Skeletal muscle satellite cell (primary cell): Measurements from ENCODE around the gene DSP.

Source experiments
- H3K27me3 ChIP-seq: 2 replicates; pipeline ENCODE4 v1.7.0; 2013; ENCODE audit warnings: low read length; ENCODE audit not compliant: control insufficient read depth, insufficient read depth
- H3K36me3 ChIP-seq: 2 replicates; pipeline ENCODE4 v1.7.0; 2013; ENCODE audit warnings: mild to moderate bottlenecking, control low read depth, low read length; ENCODE audit not compliant: insufficient read depth
- H3K4me1 ChIP-seq: 2 replicates; pipeline ENCODE4 v1.7.0; 2013; ENCODE audit warnings: low read length; ENCODE audit not compliant: control insufficient read depth, insufficient read depth
- H3K4me2 ChIP-seq: 2 replicates; pipeline ENCODE4 v1.7.0; 2013; ENCODE audit warnings: mild to moderate bottlenecking, low read length
- H3K4me3 ChIP-seq: 2 replicates; pipeline ENCODE4 v1.7.0; 2013; ENCODE audit warnings: low read length
- H3K9ac ChIP-seq: 2 replicates; pipeline ENCODE4 v1.7.0; 2013; ENCODE audit warnings: mild to moderate bottlenecking, low read depth, low read length, moderate library complexity
- H3K9me3 ChIP-seq: replicated peaks from 2 replicates; pipeline ENCODE4 v1.7.0; 2013; ENCODE audit warnings: mild to moderate bottlenecking, control low read depth, low read length

DSP gene

DNA sequence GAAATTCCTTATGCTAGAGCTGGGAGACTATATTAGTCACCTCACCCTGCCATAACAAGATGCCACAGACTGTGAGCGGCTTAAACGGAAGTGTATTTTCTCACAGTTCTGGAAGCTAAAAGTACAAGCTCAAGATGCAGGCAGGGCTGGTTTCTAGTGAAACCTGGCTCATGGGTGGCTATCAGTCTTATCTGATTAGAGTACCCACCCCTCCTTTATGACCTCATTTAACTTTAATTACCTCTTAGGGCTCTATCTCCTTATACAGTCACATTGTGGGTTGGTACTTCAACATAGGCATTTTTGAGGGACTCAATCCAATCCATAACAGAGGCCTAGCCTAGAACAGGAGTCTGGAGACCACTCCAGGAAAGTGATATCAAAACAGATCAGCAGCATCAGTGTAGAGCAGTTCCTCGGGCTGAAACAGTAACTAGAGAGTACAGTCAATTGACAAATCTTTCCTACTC lies 46.2 kb downstream of the DSP start:
- no peak overlapping the region for H3K9ac ChIP-seq

GRCh38 chr6:7588506-7588905 lies 47.0 kb downstream of the DSP start:
- Histone ChIP-seq H3K27me3 (no peaks in the 10 kb centered on the region), H3K36me3 (peaks cover 11% of the 10 kb centered on the region), H3K4me3 (no peak overlapping the region), H3K9me3 (no peaks in the 10 kb centered on the region), H3K4me1 (peaks cover 21% of the 10 kb centered on the region), H3K9ac (no peak overlapping the region), H3K4me2 (no peak overlapping the region)

More for the DNA sequence above, 46.2 kb downstream of the DSP start:
- no peak overlapping the region for H3K4me2 ChIP-seq
- H3K4me3 ChIP-seq = no peak overlapping the region
- H3K4me1 ChIP-seq = peaks cover 21% of the 10 kb centered on the region
- peaks cover 17% of the 10 kb centered on the region for H3K36me3 ChIP-seq
- H3K27me3 ChIP-seq = no peaks in the 10 kb centered on the region
- no peaks in the 10 kb centered on the region for H3K9me3 ChIP-seq

- peak overlapping the region; percentile 91 for H3K9ac ChIP-seq
- H3K4me3 ChIP-seq = peak overlapping the region; percentile 93
- H3K9me3 ChIP-seq = no peaks in the 10 kb centered on the region
Observed at GRCh38 chr6:7589221-7589620, 47.8 kb downstream of the DSP start.

DNA sequence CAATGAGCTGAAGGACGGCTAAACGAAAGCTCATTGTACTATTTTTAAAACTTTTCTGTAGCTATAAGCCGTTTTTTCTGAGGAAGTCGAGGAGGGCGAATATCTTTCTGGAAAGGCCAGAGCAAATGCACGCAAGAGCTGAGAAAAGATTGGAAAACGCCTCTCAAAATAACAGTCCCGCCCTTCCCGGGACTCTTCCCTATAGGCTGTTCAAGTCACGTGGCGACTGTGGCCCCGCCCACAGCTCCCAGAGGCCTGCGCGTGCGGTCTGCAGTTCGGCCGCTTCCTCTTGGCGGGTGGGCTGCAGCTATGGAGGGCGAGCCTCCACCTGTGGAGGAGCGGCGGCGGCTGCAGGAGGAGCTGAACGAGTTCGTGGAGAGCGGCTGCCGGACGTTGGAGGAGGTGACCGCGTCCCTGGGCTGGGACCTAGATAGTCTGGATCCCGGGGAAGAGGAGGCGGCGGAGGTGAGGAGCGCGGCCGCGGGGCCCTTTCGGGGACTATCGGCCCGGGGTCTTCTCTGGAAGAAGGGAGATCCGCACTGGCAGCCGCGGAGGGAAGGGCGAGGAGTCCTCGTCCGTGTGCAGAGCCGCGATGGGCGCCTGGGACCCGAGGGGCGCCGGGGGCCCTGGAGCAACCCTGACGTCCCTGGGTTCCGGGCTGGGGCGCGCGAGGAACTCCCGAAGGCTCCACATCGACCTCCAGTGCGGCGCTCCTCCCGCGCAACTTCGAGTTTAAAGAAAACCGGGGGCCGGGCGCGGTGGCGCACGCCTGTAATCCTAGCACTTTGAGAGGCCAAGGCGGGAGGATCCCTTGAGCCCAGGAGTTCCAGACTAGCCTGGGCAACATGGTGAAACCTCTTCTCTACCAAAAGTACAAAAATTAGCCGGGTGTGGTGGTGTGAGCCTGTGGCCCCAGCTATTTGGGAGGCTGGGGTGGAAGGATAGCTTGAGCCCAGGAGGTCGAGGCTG lies 48.8 kb downstream of the DSP start, which contains the start of gene SNRNP48:
Gene SNRNP48 (plus strand): TSS at position 250 of the 969 bp plus-strand sequence. CDS start 60 bp downstream, at position 310.
- Histone ChIP-seq H3K27me3 (no peaks in the 10 kb centered on the region), H3K4me1 (peaks cover 21% of the 10 kb centered on the region), H3K36me3 (peaks cover 13% of the 10 kb centered on the region), H3K4me2 (peak within 1 kb of the TSS; percentile 92), H3K4me3 (peak within 1 kb of the TSS; percentile 93), H3K9ac (peak within 1 kb of the TSS; percentile 91), H3K9me3 (no peaks in the 10 kb centered on the region)

More at GRCh38 chr6:7589221-7589620, 47.8 kb downstream of the DSP start:
- no peaks in the 10 kb centered on the region for H3K27me3 ChIP-seq
- peaks cover 6% of the 10 kb centered on the region for H3K36me3 ChIP-seq
- H3K4me2 ChIP-seq = peak overlapping the region; percentile 92
- H3K4me1 ChIP-seq = peaks cover 21% of the 10 kb centered on the region

DNA sequence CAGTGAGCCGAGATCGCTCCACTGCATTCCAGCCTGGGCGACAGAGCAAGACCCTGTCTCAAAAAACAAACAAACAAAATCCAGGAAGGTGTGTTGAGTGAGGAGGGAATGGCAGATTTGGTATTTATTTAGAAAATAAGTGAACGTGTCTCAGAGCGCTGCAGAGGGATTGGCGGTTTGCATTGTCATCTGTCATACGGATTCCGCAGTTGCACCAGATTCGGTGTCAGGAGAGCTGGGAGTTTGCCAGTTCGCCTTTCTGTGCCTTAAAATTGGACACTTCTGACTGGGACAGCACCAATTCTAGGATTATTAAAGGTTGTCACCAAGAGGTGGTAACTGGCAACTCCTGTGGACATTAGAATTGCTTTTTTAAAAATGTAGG lies 49.4 kb downstream of the DSP start:
- peak overlapping the region; percentile 92 for H3K4me2 ChIP-seq
- no peaks in the 10 kb centered on the region for H3K27me3 ChIP-seq
- peak overlapping the region; percentile 93 for H3K4me3 ChIP-seq
- H3K4me1 ChIP-seq = peaks cover 21% of the 10 kb centered on the region
- peak overlapping the region; percentile 91 for H3K9ac ChIP-seq
- no peaks in the 10 kb centered on the region for H3K9me3 ChIP-seq
- peaks cover 18% of the 10 kb centered on the region for H3K36me3 ChIP-seq

- Histone ChIP-seq H3K9ac (no peak overlapping the region), H3K9me3 (no peaks in the 10 kb centered on the region), H3K36me3 (peaks cover 26% of the 10 kb centered on the region), H3K27me3 (no peaks in the 10 kb centered on the region), H3K4me2 (peak overlapping the region; percentile 92), H3K4me3 (peak overlapping the region; percentile 93), H3K4me1 (peaks cover 21% of the 10 kb centered on the region)
Observed at GRCh38 chr6:7591770-7592169, 50.3 kb downstream of the DSP start.

DNA sequence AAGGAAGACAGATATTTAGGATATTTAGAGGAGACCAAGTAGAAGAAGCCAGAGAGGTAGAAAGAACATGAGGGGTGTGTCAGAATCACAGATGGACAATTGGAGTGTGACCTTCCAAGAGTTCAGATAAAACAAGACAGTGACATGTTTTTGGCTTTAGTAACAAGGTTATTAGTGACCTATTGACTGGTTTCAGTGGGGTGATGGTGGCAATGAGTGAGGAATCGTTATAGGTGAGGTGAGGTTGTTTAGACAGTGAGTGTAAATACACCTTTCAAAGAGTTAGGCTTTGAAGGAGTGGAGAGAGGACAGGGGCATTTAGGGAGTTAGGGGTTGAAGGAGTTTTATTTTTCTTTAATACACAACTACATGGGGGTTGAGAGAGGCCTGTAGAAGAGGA lies 51.8 kb downstream of the DSP start:
- no peaks in the 10 kb centered on the region for H3K27me3 ChIP-seq
- no peak overlapping the region for H3K4me2 ChIP-seq
- H3K9me3 ChIP-seq = no peaks in the 10 kb centered on the region
- peaks cover 21% of the 10 kb centered on the region for H3K4me1 ChIP-seq
- no peak overlapping the region for H3K4me3 ChIP-seq
- H3K9ac ChIP-seq = no peak overlapping the region
- H3K36me3 ChIP-seq = peaks cover 26% of the 10 kb centered on the region

DNA sequence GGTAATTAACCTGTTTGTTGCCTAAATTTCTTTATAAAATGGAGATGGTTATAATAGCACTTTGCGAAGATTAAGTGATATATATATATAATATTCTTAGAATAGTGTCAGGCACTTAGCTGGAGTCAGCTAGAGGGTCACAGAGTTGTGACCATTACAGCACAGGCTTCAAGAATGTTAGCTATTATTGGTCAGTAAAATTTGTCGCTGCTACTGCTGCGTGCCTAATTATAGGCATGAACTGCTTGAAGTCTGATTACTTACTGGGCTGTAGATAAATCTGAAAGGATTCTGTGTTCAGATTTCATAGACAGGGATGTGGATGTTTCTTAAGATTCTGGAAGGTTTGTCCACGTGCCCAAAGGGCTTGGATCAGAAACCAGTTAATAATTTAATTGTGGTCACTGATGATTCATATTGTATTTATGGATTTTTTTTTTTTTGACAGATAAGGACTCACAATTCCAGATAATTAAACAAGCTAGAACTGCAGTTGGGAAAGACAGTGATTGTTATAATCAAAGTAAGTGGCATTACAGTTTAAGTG lies 53.2 kb downstream of the DSP start:
- Histone ChIP-seq H3K4me1 (peaks cover 15% of the 10 kb centered on the region), H3K27me3 (no peaks in the 10 kb centered on the region), H3K9ac (no peak overlapping the region), H3K4me2 (no peak overlapping the region), H3K4me3 (no peak overlapping the region), H3K36me3 (peaks cover 37% of the 10 kb centered on the region), H3K9me3 (no peaks in the 10 kb centered on the region)

- no peak overlapping the region for H3K9ac ChIP-seq
- H3K4me3 ChIP-seq = no peak overlapping the region
- H3K36me3 ChIP-seq = peaks cover 90% of the 10 kb centered on the region
- H3K4me1 ChIP-seq = no peaks in the 10 kb centered on the region
- H3K27me3 ChIP-seq = no peaks in the 10 kb centered on the region
- H3K4me2 ChIP-seq = no peak overlapping the region
- no peaks in the 10 kb centered on the region for H3K9me3 ChIP-seq
Observed at GRCh38 chr6:7604003-7604402, 62.5 kb downstream of the DSP start.

DNA sequence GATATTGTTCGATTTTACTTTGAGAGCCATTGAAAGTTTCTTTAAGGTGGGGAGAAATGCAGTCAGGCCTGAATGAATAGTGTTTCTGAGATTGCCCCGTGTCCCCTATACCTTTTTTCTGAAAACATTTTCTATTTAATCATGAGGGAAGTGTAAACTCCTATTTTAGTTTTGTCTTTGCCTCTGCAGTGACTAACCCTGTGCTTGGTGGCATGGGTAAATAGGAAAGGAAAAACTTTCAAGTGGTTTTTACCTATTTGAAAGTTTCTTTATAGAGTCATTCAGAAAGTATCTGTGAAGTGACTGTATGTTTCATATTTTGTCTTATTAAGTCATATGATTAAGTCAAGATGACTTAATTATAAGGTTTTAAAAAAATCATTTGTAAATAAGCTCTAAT lies 63.0 kb downstream of the DSP start:
- no peaks in the 10 kb centered on the region for H3K9me3 ChIP-seq
- no peak overlapping the region for H3K4me2 ChIP-seq
- H3K4me3 ChIP-seq = no peak overlapping the region
- H3K9ac ChIP-seq = no peak overlapping the region
- no peaks in the 10 kb centered on the region for H3K27me3 ChIP-seq
- H3K4me1 ChIP-seq = no peaks in the 10 kb centered on the region
- peaks cover 92% of the 10 kb centered on the region for H3K36me3 ChIP-seq

GRCh38 chr6:7615611-7616383 lies 74.3 kb downstream of the DSP start:
- Histone ChIP-seq H3K9ac (no peak overlapping the region), H3K4me3 (no peak overlapping the region), H3K36me3 (peaks cover 15% of the 10 kb centered on the region), H3K9me3 (no peaks in the 10 kb centered on the region), H3K4me2 (peak overlapping the region; percentile 55), H3K4me1 (peaks cover 10% of the 10 kb centered on the region), H3K27me3 (no peaks in the 10 kb centered on the region)
